Fibroblast of the aortic adventitia (primary cell): ENCODE data around the gene VPS8. TPM values are rescaled to one million over a fixed set of nuclear protein-coding genes. Genes with fewer than 3 reads are reported as not detected.

Experiments
- DNase-seq: peaks from one replicate; pipeline ENCODE4 v3.0.0-alpha.2; 2010; ENCODE audit warnings: low read depth
- H3K4me3 ChIP-seq: 2 replicates; pipeline ENCODE4 v1.5.1; 2011; ENCODE audit warnings: low read depth, mild to moderate bottlenecking, control low read depth, low read length, moderate library complexity
- total RNA-seq: library from RNA; depleted of rRNA; stranded (reverse); fragments of >200 nt; gene quantifications from 2 replicates; pipeline ENCODE4 v1.2.3, GENCODE V29; 2012; ENCODE audit warnings: low replicate concordance
- TF ChIP-seq, protein P1 (sequence below): IDR thresholded peaks from 2 replicates; pipeline ENCODE4 v1.5.1; 2011; ENCODE audit warnings: mild to moderate bottlenecking, low read length, control low read depth, inconsistent platforms; ENCODE audit not compliant: insufficient read depth

VPS8 gene
- total RNA-seq, 1 donor = 56.6 TPM

GRCh38 chr3:184811663-184811998 lies 335 bp upstream of the VPS8 start:
- DNase-seq = no peak
- H3K4me3 ChIP-seq = peak overlapping the region; percentile 70
- TF ChIP-seq, protein P1, sequence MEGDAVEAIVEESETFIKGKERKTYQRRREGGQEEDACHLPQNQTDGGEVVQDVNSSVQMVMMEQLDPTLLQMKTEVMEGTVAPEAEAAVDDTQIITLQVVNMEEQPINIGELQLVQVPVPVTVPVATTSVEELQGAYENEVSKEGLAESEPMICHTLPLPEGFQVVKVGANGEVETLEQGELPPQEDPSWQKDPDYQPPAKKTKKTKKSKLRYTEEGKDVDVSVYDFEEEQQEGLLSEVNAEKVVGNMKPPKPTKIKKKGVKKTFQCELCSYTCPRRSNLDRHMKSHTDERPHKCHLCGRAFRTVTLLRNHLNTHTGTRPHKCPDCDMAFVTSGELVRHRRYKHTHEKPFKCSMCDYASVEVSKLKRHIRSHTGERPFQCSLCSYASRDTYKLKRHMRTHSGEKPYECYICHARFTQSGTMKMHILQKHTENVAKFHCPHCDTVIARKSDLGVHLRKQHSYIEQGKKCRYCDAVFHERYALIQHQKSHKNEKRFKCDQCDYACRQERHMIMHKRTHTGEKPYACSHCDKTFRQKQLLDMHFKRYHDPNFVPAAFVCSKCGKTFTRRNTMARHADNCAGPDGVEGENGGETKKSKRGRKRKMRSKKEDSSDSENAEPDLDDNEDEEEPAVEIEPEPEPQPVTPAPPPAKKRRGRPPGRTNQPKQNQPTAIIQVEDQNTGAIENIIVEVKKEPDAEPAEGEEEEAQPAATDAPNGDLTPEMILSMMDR = no peak

DNA sequence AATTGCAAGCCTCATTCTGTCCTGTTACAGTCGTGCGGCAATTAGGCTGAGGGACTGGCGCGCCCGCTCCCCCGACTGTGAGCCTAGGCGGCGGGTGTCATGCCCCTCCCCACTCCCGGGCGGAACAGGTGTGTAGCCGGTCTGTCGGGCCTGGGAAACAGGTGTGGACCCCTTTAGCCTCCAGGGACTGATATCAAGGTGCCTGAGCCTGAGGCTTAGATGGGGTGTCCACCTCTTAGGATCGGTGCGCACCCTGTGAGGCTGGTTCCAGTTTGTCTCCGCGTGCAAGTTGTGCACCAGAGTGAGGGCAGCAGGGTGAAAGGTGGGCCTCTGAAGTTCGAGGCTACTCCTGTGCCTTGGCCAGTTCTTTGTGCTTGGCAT lies 686 bp downstream of the VPS8 start:
- TF ChIP-seq, protein P1 = no peak
- H3K4me3 ChIP-seq = peak overlapping the region; percentile 70
- no peak for DNase-seq

GRCh38 chr3:184813357-184813756 lies 1.4 kb downstream of the VPS8 start:
- H3K4me3 ChIP-seq = peak overlapping the region; percentile 70
- TF ChIP-seq, protein P1 = no peak
- no peak for DNase-seq

GRCh38 chr3:184814214-184814613 lies 2.2 kb downstream of the VPS8 start:
- no peak overlapping the region for H3K4me3 ChIP-seq
- TF ChIP-seq, protein P1 = no peak
- no peak for DNase-seq

DNA sequence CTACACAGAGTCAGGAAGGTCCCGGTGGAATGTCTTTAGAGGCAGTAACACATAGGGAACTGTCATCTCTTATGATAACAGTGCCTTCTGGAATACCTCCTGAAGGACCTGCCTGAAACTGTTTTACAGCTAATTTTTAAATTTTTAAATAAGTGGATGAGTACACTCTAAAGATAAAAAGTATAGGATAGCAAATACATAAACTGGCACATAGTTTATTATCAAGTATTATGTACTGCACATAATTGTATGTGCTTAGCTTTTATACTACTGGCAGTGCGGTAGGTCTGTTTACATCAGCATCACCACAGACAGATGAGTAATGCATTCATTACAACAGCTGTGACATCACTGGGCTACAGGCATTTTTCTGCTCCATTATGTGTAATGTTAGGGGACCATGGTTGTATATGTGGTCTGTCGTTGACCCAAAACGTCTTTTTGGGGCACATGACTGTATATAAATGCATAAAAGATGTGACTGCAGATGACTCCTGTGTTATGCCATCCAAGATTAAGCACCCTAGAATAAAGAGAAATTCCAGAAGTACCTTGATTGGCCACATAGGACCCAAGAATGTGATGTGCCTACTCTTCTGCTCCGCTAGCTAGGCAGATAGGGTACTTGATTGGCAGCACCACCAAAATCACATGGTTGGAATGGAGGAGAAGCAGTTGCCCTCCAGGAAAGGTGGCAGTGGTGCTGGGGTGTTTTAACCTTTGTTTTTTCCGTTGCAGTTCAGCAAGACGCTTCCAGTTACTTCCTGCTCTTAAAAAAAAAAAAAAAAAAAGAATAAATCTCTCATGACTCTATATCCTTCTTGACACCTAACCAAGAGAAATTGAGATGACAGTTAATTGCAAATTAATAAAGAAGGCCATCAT lies 3.3 kb downstream of the VPS8 start:
- no peak overlapping the region for H3K4me3 ChIP-seq
- TF ChIP-seq, protein P1 = no peak
- peak; percentile 52 for DNase-seq

GRCh38 chr3:184816614-184817013 lies 4.6 kb downstream of the VPS8 start:
- DNase-seq = no peak
- TF ChIP-seq, protein P1 = no peak
- no peak overlapping the region for H3K4me3 ChIP-seq
